NK-92 (cell line): Measurements from ENCODE around the gene SLC39A11.
"Not testable (repeated sequence)": the region's sequence is repeated elsewhere in the genome, so short reads cannot be mapped to it uniquely, and the experiment has no call there.

Source experiments
- DNase-seq: peaks from one replicate; lab custom pipeline; 2025; ENCODE audit not compliant: unreplicated experiment; lab: John Stamatoyannopoulos, UW

Gene SLC39A11

GRCh38 chr17:72846399-72846798 is 246.1 kb downstream of the SLC39A11 start:
- DNase-seq, result no peak

- DNase-seq, result no peak
These were observed 248.9 kb downstream of the SLC39A11 start for GRCh38 chr17:72843591-72843990.

DNA sequence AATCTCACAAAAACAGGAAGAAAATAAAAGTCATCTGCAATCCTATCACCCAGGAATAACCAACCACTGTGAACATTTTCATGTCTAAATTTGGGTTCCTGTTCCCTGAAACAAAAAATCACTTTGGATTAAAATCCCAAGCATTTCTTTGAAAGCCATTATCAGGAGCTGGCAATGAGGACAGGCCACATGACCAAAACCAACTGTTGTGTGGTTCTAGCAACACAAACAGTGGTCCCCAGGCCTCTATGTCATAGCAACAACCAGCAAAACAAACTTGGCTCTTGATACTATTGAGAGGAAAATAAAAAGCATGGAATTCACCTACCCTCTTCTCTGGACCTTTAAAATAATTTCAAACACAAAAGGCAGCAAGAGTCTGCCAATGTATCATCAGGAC is 252.5 kb downstream of the SLC39A11 start:
- no peak for DNase-seq

GRCh38 chr17:72839131-72839725 is 253.3 kb downstream of the SLC39A11 start:
- no peak for DNase-seq

DNA sequence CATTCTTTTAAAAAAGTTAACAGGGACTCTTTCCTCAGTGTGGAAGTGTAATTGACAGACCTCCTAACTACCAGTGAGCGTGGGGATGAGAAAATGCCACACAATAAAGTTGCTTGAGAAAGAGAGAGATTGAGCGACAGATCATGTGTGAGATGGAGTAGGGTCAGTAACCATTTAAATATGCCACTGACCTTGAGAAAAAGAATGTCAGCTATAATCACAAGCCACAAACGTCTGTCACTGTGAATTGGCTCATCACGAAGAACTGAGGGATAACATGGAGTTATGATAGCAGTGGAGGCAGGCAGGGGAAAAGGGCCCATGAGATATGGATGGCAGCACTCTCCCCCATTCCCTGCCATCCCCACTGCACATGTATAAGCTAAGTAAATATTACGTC is 253.9 kb downstream of the SLC39A11 start:
- no peak for DNase-seq

DNA sequence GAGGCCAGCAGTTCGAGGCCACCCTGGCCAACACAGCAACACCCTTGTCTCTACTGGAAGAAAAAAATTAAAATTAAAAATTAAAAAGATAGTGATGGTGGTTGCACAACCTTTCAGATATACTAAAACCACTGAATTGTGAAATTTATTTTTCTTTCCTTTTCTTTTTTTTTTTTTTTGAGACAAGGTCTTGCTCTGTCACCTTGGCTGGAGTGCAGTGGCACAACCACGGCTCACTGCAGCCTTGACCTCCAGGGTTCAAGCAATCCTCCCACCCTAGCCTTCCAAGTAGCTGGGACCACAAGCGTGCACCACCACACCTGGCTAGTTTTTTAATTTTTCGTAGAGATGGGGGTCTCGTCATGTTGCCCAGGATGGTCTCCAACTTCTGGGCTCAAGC is 254.4 kb downstream of the SLC39A11 start:
- DNase-seq, result no peak

GRCh38 chr17:72837335-72837734 is 255.2 kb downstream of the SLC39A11 start:
- DNase-seq, result no peak

DNA sequence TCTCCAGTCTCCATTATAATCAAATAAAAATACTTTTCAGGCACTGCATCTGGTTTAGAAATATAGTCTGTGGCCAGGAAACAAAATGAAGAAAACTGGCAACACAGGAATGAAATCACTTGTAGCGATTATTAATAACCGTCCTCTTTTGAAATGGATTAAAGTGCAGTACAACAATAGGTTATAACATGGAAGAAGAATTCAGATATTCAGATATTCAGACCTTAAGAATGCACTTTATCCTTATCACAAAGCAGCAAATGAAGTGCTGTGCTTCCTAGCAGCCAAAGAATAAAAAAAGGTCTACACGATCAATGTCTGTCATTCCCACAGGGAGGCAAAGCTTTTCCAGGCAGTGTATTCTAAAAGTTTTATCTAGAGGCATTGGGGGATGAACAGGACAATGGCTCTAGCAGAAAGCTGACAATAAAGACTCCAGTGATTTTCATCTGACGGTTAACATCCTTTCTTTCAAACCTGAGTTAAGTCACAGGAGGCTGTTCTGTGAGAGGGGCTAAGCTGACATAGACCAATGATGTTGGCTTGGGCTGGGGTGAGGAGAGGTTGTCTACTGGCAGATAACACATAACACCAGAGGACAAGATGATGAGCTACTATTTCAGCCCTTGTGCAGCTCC is 259.2 kb downstream of the SLC39A11 start:
- no peak for DNase-seq

- DNase-seq, result no peak
These were observed 260.2 kb downstream of the SLC39A11 start for GRCh38 chr17:72832306-72832705.

DNA sequence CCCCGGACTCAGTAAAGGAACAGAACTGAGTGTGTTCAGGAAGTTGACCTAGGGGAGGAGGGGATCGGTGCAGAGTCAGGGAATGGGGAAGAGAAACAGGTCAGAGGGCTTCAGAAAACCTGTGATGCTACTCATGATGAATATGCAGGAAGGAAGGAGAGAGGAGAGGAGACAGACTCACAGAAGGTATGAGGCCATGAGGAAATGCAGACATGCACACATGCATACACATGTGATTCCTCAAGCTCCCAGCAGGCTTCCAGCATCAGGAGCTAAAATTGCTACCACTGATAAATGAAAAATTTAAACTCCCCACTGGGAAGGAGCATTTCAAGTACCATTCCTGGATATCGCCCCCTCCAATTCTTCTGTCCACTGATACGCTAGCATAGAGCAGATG is 262.6 kb downstream of the SLC39A11 start:
- DNase-seq, result no peak

DNA sequence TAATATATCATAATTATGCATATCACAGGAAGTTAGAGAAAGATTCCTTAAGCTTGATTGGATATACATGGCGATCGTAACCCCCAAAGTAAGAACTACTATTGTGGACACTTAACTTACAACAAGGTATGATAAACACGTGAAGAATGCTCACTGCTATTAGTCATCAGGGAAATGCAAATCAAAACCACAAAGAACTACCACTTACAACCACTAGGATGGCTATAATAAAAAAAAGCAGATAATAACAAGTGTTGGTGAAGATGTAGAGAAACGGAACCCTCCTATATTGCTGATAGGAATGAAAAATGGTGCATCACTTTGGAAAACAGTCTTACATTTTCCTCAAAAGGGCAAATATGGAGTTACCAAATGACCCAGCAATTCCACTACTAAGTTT is 265.9 kb downstream of the SLC39A11 start:
- DNase-seq, result no peak

GRCh38 chr17:72826059-72826458 is 266.4 kb downstream of the SLC39A11 start:
- DNase-seq, result not testable (repeated sequence)

DNA sequence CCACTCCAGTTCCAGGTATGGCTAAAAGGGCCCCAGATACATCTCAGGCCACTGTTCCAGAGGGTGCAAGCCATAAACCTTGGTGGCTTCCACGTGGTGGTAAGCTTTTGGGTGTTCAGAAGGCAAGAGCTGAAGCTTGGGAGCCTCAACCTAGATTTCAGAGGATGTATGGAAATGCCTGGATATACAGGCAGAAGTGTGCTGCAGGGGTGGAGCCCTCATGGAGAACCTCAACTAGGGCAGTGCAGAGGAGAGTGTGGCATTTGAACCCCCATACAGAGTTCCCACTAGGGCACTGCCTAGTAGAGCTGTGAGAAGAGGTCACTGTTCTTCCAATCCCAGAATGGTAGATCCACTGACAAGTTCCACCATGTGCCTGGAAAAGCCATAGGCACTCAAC is 267.3 kb downstream of the SLC39A11 start:
- no peak for DNase-seq

DNA sequence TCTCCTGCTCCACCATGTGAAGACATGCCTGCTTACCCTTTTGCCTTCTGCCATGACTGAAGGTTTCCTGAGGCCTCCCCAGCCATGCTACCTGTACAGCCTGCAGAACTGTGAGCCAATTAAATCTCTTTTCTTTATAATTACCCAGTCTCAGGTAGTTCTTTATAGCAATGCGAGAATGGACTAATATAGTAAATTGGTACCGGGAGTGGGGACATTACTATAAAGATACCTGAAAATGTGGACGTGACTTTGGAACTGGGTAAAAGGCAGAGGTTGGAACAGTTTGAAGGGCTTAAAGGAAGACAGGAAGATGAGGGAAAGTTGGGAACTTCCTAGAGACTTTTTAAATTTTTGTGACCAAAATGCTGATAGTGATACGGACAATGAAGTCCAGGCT is 268.2 kb downstream of the SLC39A11 start:
- not testable (repeated sequence) for DNase-seq

DNA sequence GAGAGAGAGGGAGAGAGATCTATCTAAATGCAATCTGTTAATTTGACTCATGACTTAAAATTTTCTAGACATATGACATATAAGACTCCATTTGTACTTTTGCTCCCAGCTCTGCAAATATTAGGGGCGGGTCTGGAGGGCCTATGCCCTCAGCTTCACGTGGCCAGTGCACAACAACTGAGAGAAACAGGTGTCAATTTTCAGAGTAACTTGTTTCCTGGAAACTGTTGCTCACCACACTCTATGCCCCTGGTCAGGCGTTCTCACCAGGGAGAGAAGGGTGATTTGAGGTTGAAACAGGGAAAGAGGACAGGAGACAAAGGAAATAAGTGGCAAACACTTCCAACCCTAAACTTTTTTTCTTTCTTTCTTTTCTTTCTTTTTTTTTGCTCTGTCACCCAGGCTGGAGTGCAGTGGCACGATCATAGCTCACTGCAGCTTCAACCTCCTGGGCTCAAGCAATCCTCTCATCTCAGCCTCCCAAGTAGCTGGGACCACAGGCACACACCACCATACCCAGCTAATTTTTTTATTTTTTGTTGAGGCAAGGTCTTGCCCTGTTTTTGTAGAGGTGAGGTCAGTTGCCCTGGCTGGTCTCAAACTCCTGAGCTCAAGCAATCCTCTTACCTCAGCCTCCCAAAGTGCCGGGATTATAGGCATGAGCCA is 270.0 kb downstream of the SLC39A11 start:
- no peak for DNase-seq

DNA sequence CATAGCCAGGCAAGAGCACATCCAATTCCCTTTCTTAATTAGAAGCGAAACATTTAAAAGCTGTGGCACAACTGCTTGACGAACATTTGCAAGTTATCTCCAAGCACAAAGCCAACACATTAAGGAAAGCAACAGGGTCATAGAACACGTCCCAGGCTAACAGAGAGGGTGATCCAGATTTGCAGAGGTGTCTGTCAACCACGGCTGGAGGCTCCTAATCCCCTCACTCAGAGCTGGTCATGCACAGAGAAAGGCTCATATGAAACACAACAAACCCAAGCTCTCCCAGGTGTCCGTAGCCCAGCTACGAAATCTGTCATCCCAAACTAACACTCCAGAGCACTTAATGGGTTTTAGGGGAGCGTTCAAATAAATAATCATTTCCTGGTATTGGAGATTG is 276.1 kb downstream of the SLC39A11 start:
- no peak for DNase-seq

DNA sequence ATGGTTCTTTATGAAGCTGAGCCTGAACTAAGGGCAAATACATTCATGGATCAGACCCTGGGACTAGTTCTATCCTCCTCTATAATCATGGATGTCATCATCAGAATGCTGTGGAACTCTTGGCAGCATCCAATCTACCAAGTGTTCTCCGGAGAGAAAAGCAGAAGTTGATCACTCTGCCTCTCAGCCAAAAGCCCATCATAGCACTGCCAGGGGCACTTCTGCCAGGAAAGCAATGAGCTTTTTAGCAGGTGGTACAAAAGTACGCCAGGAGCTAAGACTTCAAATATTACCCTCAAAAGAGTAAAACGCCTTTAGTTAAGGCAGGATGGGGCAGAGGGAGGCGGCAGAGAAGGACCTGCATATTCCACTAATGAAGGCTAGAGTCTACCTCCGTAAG is 279.0 kb downstream of the SLC39A11 start:
- no peak for DNase-seq

DNA sequence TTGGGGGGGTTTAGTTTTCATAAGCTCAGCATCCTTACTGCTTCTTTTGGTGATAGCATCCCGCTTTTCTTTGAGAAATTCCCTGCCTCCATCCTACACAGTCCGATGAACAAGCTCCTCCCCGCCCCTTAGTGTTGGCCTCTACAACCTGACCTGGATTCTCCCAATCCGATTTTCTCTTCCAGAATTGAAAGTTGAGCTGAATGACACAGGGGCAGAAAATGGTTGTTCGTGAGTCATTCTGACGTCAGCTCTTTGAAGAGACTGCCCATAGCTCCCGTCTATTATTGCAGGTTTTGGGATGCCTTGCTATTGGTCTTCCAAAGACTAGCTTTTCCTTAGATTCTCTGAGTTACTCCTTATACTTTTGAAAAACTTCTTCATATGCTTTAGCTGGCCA is 279.7 kb downstream of the SLC39A11 start:
- no peak for DNase-seq

DNA sequence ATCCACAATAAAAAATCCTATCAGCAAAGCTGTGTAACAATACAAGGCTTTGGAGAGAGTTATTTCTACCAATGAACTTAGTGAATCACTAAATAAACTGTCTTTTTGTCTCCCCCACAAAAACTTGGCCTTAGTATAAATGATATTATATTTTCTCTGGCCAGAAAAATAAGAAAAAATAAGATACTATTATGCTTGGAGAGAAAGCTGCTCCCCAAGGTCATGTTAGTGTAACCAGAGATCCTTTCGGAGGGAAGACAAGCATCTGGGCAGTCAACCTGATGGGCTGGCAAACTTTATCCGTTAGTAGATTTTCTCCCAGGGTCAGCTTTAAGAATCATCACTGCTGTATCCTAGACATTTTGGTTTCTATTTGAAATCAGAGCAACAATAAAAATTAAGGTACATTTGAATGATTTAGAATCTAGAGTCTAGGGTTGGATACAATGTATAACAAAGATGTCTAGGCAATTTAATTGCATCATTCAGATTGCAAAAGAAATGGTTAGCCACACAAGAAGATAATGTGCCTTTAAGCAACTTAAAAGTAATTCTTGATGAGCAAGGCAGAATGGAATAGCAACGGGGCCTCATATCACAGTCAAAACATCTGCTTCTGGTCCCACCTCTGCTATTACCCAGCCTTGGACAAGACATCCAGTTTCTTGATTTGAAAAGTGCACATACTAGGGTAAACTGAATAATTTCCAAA is 280.4 kb downstream of the SLC39A11 start:
- no peak for DNase-seq

- DNase-seq, result no peak
These were observed 281.4 kb downstream of the SLC39A11 start for GRCh38 chr17:72810991-72811508.

GRCh38 chr17:72806011-72806410 is 286.5 kb downstream of the SLC39A11 start:
- DNase-seq, result no peak
